ENCODE data around the gene ATRX. TPM values are rescaled to one million over a fixed set of nuclear protein-coding genes. Genes with fewer than 3 reads are reported as not detected.

Gene ATRX
- total RNA-seq, 1 experiment from 2014 or later: 85.8 TPM

DNA sequence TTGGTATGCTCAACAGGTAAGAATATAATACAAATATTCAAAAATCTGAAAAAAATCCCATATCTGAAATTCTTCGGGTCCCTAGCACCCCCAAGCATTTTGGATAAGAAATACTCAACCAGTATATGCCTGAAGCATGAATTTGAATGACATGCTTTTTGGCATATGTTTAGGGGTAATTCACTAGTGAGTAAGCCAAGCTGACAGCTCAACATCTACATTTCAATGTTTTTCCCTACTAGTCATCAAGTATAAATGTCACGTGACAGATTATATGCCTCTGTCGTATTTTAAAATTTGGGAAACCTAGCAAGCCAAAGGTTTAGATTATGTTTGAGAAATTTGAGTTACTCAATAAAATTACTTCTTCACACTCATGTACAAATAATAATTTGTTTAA, 213.7 kb downstream of the ATRX start:
- no peaks in the 10 kb centered on the region for H3K9me3 ChIP-seq (ENCODE audit: control insufficient read depth, insufficient read depth, low read depth, low read length)
- no peak overlapping the region for H3K4me3 ChIP-seq (ENCODE audit: low read depth in 2 of 2, low read length in 2 of 2)
- ATAC-seq: no peak
- CTCF ChIA-PET: no interaction called here
- no TSS peak for BruUV-seq (replicated peaks)
- H3K4me1 ChIP-seq (ENCODE audit: control insufficient read depth, insufficient read depth, low read length): no peaks in the 10 kb centered on the region
- TF ChIP-seq SIN3A (IDR thresholded peaks at IDR 0.05; ENCODE audit: borderline replicate concordance, insufficient read depth, low read depth, low read length) (no peak), POLR2AphosphoS5 (IDR thresholded peaks at IDR 0.05; ENCODE audit: low read depth, low read length) (no peak), TCF7L2 (IDR thresholded peaks at IDR 0.05; ENCODE audit: low read depth, low read length) (no peak)
- TF ChIP-seq, protein P1, sequence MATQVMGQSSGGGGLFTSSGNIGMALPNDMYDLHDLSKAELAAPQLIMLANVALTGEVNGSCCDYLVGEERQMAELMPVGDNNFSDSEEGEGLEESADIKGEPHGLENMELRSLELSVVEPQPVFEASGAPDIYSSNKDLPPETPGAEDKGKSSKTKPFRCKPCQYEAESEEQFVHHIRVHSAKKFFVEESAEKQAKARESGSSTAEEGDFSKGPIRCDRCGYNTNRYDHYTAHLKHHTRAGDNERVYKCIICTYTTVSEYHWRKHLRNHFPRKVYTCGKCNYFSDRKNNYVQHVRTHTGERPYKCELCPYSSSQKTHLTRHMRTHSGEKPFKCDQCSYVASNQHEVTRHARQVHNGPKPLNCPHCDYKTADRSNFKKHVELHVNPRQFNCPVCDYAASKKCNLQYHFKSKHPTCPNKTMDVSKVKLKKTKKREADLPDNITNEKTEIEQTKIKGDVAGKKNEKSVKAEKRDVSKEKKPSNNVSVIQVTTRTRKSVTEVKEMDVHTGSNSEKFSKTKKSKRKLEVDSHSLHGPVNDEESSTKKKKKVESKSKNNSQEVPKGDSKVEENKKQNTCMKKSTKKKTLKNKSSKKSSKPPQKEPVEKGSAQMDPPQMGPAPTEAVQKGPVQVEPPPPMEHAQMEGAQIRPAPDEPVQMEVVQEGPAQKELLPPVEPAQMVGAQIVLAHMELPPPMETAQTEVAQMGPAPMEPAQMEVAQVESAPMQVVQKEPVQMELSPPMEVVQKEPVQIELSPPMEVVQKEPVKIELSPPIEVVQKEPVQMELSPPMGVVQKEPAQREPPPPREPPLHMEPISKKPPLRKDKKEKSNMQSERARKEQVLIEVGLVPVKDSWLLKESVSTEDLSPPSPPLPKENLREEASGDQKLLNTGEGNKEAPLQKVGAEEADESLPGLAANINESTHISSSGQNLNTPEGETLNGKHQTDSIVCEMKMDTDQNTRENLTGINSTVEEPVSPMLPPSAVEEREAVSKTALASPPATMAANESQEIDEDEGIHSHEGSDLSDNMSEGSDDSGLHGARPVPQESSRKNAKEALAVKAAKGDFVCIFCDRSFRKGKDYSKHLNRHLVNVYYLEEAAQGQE (IDR thresholded peaks at IDR 0.05; ENCODE audit: insufficient read depth in 1 of 2, low read depth in 2 of 2, low read length in 1 of 2): no peak
- TF ChIP-seq, protein P2, sequence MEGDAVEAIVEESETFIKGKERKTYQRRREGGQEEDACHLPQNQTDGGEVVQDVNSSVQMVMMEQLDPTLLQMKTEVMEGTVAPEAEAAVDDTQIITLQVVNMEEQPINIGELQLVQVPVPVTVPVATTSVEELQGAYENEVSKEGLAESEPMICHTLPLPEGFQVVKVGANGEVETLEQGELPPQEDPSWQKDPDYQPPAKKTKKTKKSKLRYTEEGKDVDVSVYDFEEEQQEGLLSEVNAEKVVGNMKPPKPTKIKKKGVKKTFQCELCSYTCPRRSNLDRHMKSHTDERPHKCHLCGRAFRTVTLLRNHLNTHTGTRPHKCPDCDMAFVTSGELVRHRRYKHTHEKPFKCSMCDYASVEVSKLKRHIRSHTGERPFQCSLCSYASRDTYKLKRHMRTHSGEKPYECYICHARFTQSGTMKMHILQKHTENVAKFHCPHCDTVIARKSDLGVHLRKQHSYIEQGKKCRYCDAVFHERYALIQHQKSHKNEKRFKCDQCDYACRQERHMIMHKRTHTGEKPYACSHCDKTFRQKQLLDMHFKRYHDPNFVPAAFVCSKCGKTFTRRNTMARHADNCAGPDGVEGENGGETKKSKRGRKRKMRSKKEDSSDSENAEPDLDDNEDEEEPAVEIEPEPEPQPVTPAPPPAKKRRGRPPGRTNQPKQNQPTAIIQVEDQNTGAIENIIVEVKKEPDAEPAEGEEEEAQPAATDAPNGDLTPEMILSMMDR (IDR thresholded peaks at IDR 0.05): no peak
- no peak for DNase-seq (ENCODE audit: low read depth, low spot score)
- H3K27me3 ChIP-seq (ENCODE audit: control insufficient read depth, insufficient read depth, low read length): no peaks in the 10 kb centered on the region
- H3K27ac ChIP-seq (ENCODE audit: low read length): no peak overlapping the region
- no peaks in the 10 kb centered on the region; the same call in 1 of the 2 replicates for H3K36me3 ChIP-seq (ENCODE audit: control insufficient read depth, insufficient read depth, low read length)
- POLR2A ChIA-PET: no interaction called here
- intact Hi-C loops (cut with micrococcal nuclease; ENCODE audit: unreplicated experiment) (no loop called here), in situ Hi-C loops (cut with HindIII; ENCODE audit: low pct_unique_long_range_greater_than_20kb, low sequenced_read_pairs) (no loop called here)

DNA sequence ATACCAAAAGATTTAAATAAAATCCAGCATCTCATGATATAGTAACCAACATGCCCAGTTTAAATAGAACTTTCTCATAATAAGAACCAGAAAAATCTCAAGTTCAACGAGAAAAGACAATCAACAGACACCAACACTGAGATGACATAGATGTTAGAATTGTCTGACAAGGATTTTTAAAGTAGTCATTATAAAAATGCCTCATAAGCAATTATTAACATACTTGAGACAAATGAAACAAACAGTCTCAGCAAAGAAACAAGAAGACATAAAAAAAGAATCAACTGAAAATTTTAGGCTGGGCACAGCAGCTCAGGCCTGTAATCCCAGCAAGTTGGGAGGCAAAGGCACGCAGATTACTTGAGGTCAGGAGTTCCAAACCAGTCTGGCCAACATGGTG, 220.7 kb downstream of the ATRX start:
- no peaks in the 10 kb centered on the region for H3K9me3 ChIP-seq (ENCODE audit: control insufficient read depth, insufficient read depth, low read depth, low read length)
- no peak for DNase-seq (ENCODE audit: low read depth, low spot score)
- no peak for ATAC-seq
- H3K27ac ChIP-seq (ENCODE audit: low read length): no peak overlapping the region
- BruUV-seq (replicated peaks): no TSS peak
- H3K27me3 ChIP-seq (ENCODE audit: control insufficient read depth, insufficient read depth, low read length): no peaks in the 10 kb centered on the region
- CTCF ChIA-PET: no interaction called here
- no peaks in the 10 kb centered on the region for H3K4me1 ChIP-seq (ENCODE audit: control insufficient read depth, insufficient read depth, low read length)
- intact Hi-C loops (cut with micrococcal nuclease; ENCODE audit: unreplicated experiment): no loop called here
- no peak overlapping the region for H3K4me3 ChIP-seq (ENCODE audit: low read depth in 2 of 2, low read length in 2 of 2)
- POLR2A ChIA-PET: no interaction called here
- in situ Hi-C loops (cut with HindIII; ENCODE audit: low pct_unique_long_range_greater_than_20kb, low sequenced_read_pairs): no loop called here
- TF ChIP-seq TCF7L2 (IDR thresholded peaks at IDR 0.05; ENCODE audit: low read depth, low read length) (no peak), POLR2AphosphoS5 (IDR thresholded peaks at IDR 0.05; ENCODE audit: low read depth, low read length) (no peak), SIN3A (IDR thresholded peaks at IDR 0.05; ENCODE audit: borderline replicate concordance, insufficient read depth, low read depth, low read length) (no peak)
- TF ChIP-seq, protein P1 (IDR thresholded peaks at IDR 0.05; ENCODE audit: insufficient read depth in 1 of 2, low read depth in 2 of 2, low read length in 1 of 2): no peak
- TF ChIP-seq, protein P2 (IDR thresholded peaks at IDR 0.05): no peak
- no peaks in the 10 kb centered on the region for H3K36me3 ChIP-seq (ENCODE audit: control insufficient read depth, insufficient read depth, low read length)

Data from Panc1 (cell line).